PC-9 (cell line): ENCODE data around the gene CNDP1.
A peak's percentile ranks its signal among the peaks of the same experiment; 100 is the strongest.

Experiments
- EZH2 ChIP-seq: fragments of 200-600 bp; sonication (generic); IDR thresholded peaks from 2 replicates; pipeline ENCODE4 v1.8.0; 2017; ENCODE audit warnings: antibody characterized with exemption, low read depth
- TF ChIP-seq, protein P1 (sequence below): fragments of 200-600 bp; sonication (generic); conservative IDR thresholded peaks from 2 replicates; pipeline ENCODE4 v1.6.1; 2017; ENCODE audit warnings: mixed run types, antibody characterized with exemption, mild to moderate bottlenecking, moderate library complexity

DNA sequence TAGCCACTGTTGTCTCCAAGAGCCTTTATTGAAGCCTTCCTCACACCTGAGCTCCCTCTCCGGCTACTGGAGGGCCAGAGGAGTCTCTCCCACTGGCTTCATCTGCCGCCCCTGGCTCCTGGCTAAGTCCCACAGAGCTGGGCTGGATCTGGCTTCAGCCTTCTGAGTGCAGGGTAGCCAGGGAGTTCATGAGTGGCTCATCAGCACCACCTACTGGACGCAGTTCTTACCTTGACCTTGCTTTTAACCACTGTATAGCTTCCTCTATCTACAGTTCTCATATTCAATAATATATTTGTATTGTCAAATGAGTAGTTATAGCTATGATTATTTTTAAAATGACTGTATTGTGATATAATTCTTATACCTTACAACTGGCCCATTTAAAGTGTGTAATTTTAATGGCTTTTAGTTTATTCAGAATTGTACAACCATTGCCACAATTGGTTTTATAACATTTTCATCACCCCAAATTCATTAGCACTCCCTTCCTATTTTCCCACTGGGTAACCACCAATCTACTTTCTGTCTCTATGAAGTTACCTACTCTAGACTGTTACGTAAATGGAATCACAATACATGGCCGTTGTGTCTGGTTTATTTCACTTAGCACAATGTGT, 17.7 kb downstream of the CNDP1 start:
- TF ChIP-seq EZH2 = no peak
- TF ChIP-seq, protein P1, sequence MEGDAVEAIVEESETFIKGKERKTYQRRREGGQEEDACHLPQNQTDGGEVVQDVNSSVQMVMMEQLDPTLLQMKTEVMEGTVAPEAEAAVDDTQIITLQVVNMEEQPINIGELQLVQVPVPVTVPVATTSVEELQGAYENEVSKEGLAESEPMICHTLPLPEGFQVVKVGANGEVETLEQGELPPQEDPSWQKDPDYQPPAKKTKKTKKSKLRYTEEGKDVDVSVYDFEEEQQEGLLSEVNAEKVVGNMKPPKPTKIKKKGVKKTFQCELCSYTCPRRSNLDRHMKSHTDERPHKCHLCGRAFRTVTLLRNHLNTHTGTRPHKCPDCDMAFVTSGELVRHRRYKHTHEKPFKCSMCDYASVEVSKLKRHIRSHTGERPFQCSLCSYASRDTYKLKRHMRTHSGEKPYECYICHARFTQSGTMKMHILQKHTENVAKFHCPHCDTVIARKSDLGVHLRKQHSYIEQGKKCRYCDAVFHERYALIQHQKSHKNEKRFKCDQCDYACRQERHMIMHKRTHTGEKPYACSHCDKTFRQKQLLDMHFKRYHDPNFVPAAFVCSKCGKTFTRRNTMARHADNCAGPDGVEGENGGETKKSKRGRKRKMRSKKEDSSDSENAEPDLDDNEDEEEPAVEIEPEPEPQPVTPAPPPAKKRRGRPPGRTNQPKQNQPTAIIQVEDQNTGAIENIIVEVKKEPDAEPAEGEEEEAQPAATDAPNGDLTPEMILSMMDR = peak; percentile 95
